T-helper 2 cell treated with Interferon-gamma antibody and Interleukin-4, amounts not matched to agents 5 μg/mL and 100 μg/mL, for 36 hours (primary cell): ENCODE measurements around the gene INPP4B.

ENCODE experiments used
- DNase-seq: peaks from one replicate; pipeline ENCODE4 v3.0.0; 2021; ENCODE audit warnings: low spot score
- H3K27ac Mint-ChIP-seq: one replicate; pipeline ENCODE4 v1.8.0; 2021; ENCODE audit warnings: mild to moderate bottlenecking, mixed read lengths
- H3K27me3 Mint-ChIP-seq: one replicate; pipeline ENCODE4 v1.8.0; 2021; ENCODE audit warnings: low read depth, mixed read lengths
- H3K36me3 Mint-ChIP-seq: one replicate; pipeline ENCODE4 v1.8.0; 2021; ENCODE audit warnings: low read depth, mixed read lengths
- H3K4me1 Mint-ChIP-seq: one replicate; pipeline ENCODE4 v1.8.0; 2021; ENCODE audit warnings: low read depth, mixed read lengths
- H3K4me3 Mint-ChIP-seq: one replicate; pipeline ENCODE4 v1.8.0; 2022; ENCODE audit warnings: mild to moderate bottlenecking, moderate library complexity, mixed read lengths
- H3K9me3 Mint-ChIP-seq: one replicate; pipeline ENCODE4 v1.8.0; 2021; ENCODE audit warnings: mixed read lengths

INPP4B gene

DNA sequence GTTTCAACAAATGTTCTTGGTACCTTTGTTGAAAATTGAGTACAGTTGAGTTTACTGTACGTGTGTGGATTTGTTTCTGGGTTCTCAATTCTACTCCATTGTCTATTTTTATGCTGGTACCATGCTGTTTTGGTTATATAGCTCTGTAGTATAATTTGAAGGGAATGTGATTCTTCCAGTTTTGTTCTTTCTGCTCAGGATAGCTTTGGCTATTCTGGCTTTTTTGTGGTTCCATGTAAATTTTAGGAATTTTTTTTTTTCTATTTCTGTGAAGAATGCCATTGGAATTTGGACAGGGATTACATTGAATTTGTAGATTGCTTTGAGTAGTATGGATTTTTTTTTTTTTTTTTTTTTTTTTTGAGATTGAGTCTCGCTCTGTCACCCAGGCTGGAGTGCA, 836.4 kb downstream of the INPP4B start:
- H3K27me3 Mint-ChIP-seq, result peaks cover 22% of the 10 kb centered on the region
- H3K4me3 Mint-ChIP-seq, result no peak overlapping the region
- H3K36me3 Mint-ChIP-seq, result no peaks in the 10 kb centered on the region
- no peaks in the 10 kb centered on the region for H3K9me3 Mint-ChIP-seq
- DNase-seq, result no peak
- H3K27ac Mint-ChIP-seq, result no peak overlapping the region
- no peaks in the 10 kb centered on the region for H3K4me1 Mint-ChIP-seq

DNA sequence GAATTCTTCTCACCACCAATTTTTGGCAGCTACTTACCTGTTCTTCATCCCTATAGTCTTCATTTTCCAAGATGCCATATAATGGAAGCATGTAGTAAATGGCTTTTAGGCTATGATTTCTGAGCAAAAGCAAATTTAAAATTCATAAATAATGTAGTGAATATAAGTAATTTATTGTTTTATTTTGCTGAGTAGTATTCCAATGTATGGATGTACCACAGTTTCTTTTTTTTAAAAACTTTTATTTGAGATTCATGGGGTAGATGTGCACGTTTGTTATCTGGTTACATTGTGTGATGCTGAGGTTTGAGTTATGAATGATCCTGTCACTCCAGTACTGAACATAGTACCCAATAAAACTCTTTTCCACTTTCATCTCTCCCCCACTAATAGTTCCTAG, 840.6 kb downstream of the INPP4B start:
- no peaks in the 10 kb centered on the region for H3K4me1 Mint-ChIP-seq
- H3K27ac Mint-ChIP-seq, result no peak overlapping the region
- no peak for DNase-seq
- no peak overlapping the region for H3K4me3 Mint-ChIP-seq
- no peaks in the 10 kb centered on the region for H3K36me3 Mint-ChIP-seq
- H3K27me3 Mint-ChIP-seq, result peaks cover 10% of the 10 kb centered on the region
- no peaks in the 10 kb centered on the region for H3K9me3 Mint-ChIP-seq

DNA sequence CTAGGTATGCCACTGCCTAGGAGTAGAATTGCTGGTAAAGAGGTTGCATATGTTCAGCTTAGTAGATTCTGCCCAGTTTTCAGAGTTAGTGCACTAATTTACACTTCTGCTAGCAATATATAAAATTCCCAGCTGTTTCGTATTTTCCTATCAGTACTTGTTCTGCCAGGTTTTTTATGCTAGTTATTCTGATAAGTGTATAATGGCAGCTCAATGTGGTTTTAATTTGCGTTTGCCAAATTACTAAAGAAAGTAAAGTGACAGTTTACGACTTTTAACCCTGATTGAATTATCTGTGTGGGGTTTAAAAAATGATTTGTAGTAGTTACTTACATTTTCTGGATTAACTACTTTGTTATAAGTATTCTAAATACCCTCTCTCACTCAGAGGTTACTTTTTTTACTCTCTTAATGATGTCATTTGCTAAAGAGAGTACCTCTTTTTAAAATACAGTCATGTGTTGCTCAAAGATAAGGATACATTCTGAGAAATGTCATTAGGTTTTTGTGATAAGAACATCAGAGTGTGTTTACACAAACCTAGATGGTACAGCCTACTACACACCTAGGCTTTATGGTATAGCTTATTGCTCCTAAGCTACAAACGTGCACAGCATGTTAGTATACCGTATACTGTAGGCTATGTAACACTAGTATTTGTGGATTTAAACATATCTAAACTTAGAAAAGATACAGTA, 846.5 kb downstream of the INPP4B start:
- H3K9me3 Mint-ChIP-seq, result peaks cover 6% of the 10 kb centered on the region
- no peaks in the 10 kb centered on the region for H3K4me1 Mint-ChIP-seq
- H3K27me3 Mint-ChIP-seq, result peaks cover 4% of the 10 kb centered on the region
- DNase-seq, result no peak
- no peaks in the 10 kb centered on the region for H3K36me3 Mint-ChIP-seq
- no peak overlapping the region for H3K27ac Mint-ChIP-seq
- H3K4me3 Mint-ChIP-seq, result no peak overlapping the region

DNA sequence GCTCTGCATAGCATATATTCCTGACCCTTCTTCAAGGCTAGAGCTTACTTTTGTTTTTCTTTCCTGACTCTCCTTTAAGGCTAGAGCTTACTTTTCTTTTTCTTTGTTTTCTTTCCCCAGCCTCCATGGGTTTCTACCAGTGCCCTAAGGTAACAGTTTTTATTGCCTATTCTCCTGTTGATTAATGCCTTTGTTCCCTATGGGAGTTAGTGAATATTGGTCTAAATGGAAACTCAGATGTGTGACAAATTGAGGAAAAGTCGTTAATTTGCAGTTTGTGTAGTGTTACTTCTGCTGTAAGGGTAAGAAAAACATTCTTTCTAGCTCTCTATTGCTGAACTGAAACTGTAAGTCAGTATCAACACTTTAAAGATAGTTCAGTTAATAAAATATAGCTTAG, 851.0 kb downstream of the INPP4B start:
- H3K27me3 Mint-ChIP-seq, result no peaks in the 10 kb centered on the region
- DNase-seq, result no peak
- no peak overlapping the region for H3K4me3 Mint-ChIP-seq

DNA sequence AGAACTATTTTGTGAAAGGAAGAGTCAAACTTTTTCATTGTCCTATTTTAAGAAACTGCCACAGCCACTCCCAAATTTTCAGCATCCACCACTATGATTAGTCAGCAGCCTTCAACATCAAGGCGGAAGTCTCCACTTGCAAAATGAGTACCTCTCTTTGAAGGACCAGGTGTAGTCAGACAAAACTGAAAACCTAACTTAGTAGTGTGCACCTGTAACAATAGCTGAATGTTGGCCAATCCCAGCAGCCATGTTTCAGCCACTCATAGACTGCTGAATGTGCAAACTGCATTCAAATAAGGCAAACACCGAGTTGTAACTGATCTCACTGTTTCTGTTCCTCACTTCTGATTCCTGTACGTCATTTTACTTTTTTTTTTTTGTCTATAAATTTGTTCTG, 868.7 kb downstream of the INPP4B start:
- no peak overlapping the region for H3K27ac Mint-ChIP-seq

More for the DNA sequence above, 851.0 kb downstream of the INPP4B start:
- Mint-ChIP-seq H3K4me1 (no peaks in the 10 kb centered on the region), H3K9me3 (peaks cover 12% of the 10 kb centered on the region), H3K27ac (no peak overlapping the region), H3K36me3 (no peaks in the 10 kb centered on the region)

More for the DNA sequence above, 868.7 kb downstream of the INPP4B start:
- H3K36me3 Mint-ChIP-seq, result no peaks in the 10 kb centered on the region
- peaks cover 6% of the 10 kb centered on the region for H3K9me3 Mint-ChIP-seq
- H3K4me3 Mint-ChIP-seq, result no peak overlapping the region
- H3K27me3 Mint-ChIP-seq, result no peaks in the 10 kb centered on the region
- no peaks in the 10 kb centered on the region for H3K4me1 Mint-ChIP-seq
- no peak for DNase-seq
